Fibroblast of the aortic adventitia (primary cell): ENCODE data around the gene GRIP2. TPM values are rescaled to one million over a fixed set of nuclear protein-coding genes. Genes with fewer than 3 reads are reported as not detected.

Experiments
- DNase-seq: peaks from one replicate; pipeline ENCODE4 v3.0.0-alpha.2; 2010; ENCODE audit warnings: low read depth
- H3K4me3 ChIP-seq: 2 replicates; pipeline ENCODE4 v1.5.1; 2011; ENCODE audit warnings: low read depth, mild to moderate bottlenecking, control low read depth, low read length, moderate library complexity
- CTCF ChIP-seq: IDR thresholded peaks from 2 replicates; pipeline ENCODE4 v1.5.1; 2011; ENCODE audit warnings: mild to moderate bottlenecking, low read length, control low read depth, inconsistent platforms; ENCODE audit not compliant: insufficient read depth
- total RNA-seq: library from RNA; depleted of rRNA; stranded (reverse); fragments of >200 nt; gene quantifications from 2 replicates; pipeline ENCODE4 v1.2.3, GENCODE V29; 2012; ENCODE audit warnings: low replicate concordance

GRIP2 gene
- total RNA-seq, 1 donor = 0.90 TPM

GRCh38 chr3:14451844-14452739, 88.0 kb downstream of the GRIP2 start:
- DNase-seq = peak; percentile 91
- TF ChIP-seq CTCF = no peak
- no peak overlapping the region for H3K4me3 ChIP-seq

GRCh38 chr3:14450922-14451606, 89.1 kb downstream of the GRIP2 start:
- no peak overlapping the region for H3K4me3 ChIP-seq
- TF ChIP-seq CTCF = no peak
- DNase-seq = no peak

GRCh38 chr3:14450506-14450905, 89.6 kb downstream of the GRIP2 start:
- DNase-seq = no peak
- H3K4me3 ChIP-seq = no peak overlapping the region
- no peak for TF ChIP-seq CTCF

- no peak overlapping the region for H3K4me3 ChIP-seq
- no peak for DNase-seq
- no peak for TF ChIP-seq CTCF
These were observed 91.1 kb downstream of the GRIP2 start for GRCh38 chr3:14448756-14449727.

- DNase-seq = no peak
- TF ChIP-seq CTCF = no peak
These were observed 92.1 kb downstream of the GRIP2 start for GRCh38 chr3:14448063-14448462.

GRCh38 chr3:14446988-14447570, 93.1 kb downstream of the GRIP2 start:
- DNase-seq = no peak
- TF ChIP-seq CTCF = no peak
- H3K4me3 ChIP-seq = no peak overlapping the region

More at GRCh38 chr3:14448063-14448462, 92.1 kb downstream of the GRIP2 start:
- H3K4me3 ChIP-seq = no peak overlapping the region
